Measurements from ENCODE around the gene RUNX3.
A peak's percentile ranks its signal among the peaks of the same experiment; 100 is the strongest.

Gene RUNX3

DNA sequence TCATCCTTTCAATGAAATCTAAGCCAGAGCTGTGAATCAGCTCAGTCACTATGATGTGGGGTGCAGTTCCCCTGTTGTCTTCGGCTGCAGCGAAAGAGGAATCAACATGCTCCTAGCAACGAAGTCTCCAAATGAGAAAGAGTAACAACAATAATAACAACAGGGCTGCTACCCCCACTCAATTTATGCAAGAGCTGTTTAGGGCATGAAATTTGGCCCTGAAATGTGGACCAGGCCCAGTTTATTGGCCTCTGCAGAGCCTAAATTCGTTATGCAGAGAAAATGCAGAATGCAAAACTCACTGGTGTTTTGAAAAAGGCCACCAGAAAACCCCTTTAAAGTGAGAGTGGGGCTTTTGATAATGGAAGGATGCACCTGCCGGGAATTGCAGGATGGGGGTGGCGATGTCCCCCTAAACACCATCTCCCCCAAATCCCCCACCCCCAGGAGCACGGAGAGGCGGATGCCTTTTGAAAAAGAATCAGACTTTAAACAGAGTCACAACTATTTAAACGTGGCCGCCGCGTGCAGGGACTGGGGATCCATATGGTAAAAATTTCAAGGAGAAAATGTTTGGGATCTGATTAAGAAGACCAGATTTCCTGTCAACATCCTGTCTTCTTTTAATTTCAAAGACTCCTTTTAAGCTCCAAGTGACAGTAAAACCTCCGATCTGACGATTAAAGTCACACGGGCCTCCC lies 1.9 kb downstream of the RUNX3 start:
- DNase-seq, result no peak

DNA sequence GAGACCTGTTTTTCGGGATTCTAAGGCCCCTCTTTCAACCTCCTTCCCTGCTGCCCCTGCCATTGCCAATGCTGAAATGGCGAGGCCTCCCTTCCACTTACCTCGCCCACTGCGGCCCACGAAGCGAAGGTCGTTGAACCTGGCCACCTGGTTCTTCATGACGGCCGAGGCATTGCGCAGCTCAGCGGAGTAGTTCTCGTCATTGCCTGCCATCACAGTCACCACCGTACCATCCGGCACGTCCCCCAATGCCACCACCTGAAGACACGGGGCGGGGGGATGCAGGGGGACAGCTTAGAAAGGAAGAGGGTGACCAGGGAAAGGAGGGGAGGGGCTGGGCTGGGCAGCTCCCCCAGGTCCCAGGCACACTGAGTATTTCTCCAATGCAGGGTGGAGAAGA lies 2.6 kb downstream of the RUNX3 start:
- no peak for DNase-seq

- no peak for DNase-seq
Measured at GRCh38 chr1:24926563-24927249, 3.4 kb downstream of the RUNX3 start.

DNA sequence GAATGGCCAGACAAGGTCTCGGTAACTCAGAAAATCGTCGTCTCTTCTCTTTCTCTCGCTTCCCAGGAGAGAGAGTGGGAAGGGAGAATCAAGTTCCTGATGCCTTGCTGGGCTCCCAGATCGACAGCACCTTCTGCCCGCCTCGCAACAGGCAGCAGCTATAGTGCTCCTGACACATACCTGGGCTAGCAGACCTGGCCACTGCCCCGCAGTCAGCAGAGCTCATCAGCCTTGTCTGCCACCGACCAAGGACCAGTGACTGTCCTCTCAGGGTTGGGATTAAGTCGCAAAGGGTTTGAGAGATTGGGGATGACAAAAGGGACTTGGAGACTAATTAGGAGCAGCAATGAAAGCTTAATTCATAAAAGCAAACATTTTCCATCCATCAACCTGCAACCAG lies 4.1 kb downstream of the RUNX3 start:
- no peak for DNase-seq

DNA sequence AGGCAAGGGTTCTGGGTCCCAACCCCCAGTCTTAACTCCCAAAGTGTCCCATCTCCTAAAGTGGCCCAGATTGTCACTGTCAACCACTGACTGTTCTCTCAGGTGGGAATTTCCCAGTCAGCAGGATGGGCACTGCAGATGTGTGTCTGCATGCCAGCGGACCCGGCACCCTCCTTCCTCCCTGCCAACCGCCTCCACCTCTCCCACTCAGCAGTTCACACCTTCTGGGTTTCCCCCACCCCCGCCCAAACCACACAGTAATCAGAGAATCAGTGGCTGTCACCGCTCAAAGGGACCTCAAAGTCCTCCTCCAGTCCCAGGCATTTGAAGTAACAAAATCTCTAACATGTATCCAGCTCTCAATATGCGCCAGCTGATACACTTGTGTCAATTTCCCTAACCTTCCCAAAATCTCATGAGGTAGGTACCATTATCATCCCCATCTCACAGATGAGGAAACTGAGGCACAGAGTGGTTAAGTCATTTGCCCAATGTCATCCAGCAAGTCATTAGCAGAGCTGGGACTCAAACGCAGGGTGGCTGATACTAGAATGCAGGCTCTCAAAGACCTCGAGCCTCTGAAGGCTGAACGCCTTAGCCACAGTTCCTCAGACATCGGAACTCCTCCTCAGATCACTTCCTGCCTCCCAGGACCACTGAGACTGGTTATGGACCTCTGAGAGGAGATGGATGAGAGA lies 4.8 kb downstream of the RUNX3 start:
- peak; percentile 93 for DNase-seq

DNA sequence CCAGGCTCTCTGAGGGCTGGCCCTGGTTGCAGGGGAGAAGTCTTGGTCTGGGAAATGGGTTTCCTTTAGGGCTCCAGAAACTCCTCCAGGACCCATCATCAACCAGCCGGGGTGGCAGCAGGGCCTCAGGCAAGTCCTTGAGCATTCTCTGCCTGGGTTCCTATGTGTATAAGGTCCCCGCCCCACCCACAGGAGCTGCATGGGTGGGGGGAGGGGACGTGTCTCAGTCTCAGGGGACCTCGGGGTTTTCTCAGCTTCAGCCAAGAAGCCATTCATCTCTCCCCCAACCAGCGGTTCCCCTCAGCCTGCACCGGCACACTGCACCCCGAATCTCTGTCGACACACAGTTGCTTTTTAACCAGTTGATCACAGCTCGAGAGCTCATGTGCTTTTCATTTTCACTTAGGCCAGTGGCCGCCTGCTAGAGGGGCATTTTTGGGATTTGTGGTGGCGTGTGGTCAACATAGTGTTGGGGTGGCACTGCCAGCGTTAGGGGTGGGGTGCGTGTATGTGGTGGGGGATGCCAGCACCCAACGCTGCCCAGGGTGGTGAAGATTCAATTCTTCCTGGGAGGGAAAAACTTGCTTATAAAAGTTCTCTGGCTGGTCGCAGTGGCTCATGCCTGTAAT lies 6.5 kb downstream of the RUNX3 start:
- DNase-seq, result peak; percentile 66

- DNase-seq, result peak; percentile 76
Measured at GRCh38 chr1:24921938-24922662, 8.0 kb downstream of the RUNX3 start.

DNA sequence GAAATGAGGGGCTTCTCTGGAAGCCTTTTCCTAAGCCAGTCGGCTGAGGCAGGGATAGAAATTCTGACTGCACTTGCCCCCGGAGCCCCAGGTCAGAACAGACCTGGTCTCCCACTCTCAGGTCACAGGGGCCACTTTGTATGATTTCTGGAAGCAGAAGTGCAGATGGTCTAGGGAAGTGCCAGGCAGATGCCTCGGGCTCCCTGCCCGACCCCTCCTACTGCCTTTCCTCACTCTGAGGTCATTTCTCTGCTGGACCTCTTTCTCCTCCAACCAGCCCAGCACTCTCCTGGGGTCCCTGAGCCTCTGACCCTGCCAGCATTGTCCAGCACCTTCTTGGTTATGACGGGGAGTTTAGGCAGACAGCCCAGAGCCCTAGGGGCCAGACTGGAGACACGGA lies 8.7 kb downstream of the RUNX3 start:
- DNase-seq, result no peak

- no peak for DNase-seq
Measured at GRCh38 chr1:24920533-24920925, 9.5 kb downstream of the RUNX3 start.

GRCh38 chr1:24919791-24920532 lies 10.1 kb downstream of the RUNX3 start:
- DNase-seq, result no peak

GRCh38 chr1:24918995-24919605 lies 11.0 kb downstream of the RUNX3 start:
- DNase-seq, result no peak

GRCh38 chr1:24918370-24918769 lies 11.7 kb downstream of the RUNX3 start:
- no peak for DNase-seq

DNA sequence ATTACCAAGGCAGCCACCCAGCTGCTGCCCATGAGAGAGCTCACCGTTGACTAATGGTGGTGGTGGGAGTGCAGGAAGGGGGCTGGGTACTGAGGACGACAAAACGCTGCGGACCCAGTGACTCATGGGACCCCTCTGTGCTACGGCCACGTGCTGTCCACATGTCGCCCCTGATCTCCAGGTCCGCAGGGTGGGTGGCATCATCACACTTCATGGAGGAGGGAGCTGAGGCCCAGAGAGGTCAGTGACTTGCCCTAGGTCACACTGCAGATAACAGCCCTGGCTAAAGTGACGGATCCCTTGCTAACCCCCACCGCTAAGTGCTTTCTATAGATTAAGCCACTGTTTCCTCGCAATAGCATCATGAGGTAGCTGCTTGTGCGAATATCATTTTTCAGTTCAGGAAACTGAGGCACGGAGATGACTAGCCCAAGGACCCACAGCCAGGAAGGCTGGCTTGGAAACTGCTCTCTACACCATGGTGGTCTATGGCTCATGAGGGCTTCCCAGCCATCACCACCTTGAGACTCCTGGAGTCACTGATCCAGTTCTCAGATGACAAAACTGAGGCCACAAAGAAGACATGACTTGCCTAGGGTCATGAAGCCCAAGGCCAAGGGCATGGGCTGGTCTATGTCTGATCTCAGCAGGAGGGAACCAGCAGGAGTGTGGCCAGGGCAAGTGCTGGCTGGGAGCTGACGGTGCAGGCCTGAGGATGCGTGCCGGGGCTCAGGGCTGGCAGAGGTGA lies 12.6 kb downstream of the RUNX3 start:
- DNase-seq, result no peak

DNA sequence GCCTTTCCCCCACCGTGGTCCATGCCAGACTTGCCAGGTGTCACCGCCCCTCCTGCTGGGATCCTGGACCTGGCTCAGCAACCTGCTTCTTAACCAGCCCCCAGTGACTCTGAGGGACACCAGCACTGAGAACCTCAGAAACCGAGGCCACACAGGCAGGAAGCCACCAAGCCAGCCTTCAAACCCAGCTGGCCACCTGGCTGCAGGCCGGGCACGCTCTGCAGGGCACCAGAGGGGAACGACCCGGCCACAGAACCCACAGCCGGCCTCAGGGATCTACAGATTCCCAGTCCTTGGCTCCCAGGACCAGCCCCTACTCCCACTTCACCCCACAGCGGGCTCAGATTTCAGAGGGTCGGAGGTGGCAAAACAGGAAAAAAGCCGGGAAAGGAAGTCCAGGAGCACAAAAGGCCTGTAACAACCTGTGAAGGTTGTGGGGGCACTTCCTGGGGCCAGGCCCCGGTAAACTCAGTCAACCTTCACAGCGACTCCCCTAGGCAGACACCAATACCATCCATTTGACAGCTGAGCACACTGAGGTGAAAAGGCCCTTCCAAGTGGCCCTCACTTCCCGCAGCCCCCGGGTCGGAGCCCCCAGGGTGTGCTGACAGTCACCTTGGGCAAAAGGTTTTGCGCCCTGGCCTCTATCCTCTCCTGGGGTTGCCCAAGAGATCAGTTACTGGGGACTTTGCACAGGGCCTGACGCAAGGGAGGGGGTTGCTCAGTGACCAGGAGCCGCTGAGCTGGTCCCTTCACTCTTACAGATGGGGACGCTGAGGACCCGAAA lies 14.1 kb downstream of the RUNX3 start:
- no peak for DNase-seq

GRCh38 chr1:24914226-24915069 lies 15.6 kb downstream of the RUNX3 start:
- DNase-seq, result no peak

GRCh38 chr1:24913616-24914225 lies 16.4 kb downstream of the RUNX3 start:
- DNase-seq, result no peak

DNA sequence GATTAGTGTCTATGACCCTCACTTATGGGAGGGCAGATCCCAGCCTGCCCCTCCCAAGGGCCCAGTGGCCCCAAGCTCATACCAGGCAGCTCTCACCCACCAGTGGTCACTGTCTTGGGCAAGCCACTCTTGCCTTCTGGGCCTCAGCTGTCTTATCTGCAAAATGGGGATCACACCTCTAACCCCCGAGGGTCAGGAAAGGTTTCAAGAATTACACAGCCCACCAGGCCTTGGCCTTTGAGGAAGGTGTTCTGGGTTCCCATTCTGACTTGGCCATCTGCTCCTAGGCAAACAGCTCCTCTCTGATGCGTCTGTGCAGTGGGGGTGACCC lies 16.8 kb downstream of the RUNX3 start:
- no peak for DNase-seq

DNA sequence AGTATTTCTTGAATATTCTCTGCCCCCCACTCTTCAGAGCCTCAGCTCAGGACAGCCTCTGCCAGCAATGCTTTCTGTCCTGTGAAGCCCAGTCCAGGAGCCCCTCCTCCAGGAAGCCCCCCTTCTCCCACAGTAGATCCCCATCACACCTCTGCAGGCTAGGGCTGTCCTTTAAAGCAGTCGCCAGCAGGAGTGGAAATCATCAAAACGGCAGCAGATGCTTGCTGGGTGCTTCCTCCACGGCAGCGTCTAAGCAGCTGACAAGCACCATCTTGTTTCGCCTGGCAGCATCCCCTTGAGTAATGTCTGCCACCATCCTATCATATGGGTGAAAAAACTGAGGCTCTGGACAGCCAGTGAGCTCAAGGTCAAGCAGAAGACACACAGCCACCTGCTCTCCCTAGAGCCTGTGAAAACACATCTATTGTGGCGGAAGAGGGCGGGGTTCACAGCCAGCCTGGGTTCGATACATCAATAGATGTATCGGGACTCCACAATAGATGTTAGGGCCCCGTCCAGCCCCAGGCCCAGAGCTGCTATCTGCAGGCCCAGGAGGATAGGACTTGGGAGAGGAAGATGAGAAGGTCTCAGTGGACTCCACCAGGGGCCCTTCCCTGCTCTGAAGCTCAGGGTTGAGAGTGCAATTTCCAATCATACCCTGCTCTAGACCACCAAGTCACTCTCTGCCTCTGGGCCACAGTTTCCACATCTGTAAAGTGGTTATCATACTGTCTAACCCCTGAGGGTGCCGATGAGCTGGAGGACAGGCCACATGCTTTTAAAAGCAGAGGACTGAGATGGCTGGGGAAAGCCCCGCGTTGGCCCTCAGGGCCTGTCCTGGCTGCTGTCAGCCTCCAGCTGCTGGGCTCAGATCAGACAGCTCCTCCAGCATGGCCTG lies 17.5 kb downstream of the RUNX3 start:
- peak; percentile 55 for DNase-seq

Measured in CD4-positive, alpha-beta T cell treated with Interleukin-17A for 1 hour (primary cell).